ENCODE measurements around the gene OR2T8.

OR2T8 gene

GRCh38 chr1:247919952-247920351, at the start of gene OR2T8:
Gene OR2T8, plus strand, starts transcription at chr1:247920252. Its CDS starts 766 bp downstream, at chr1:247921018.
- no peak for DNase-seq (ENCODE audit: low spot score in 2 of 2)
- Mint-ChIP-seq H3K9me3 (no peaks in the 10 kb centered on the region), H3K4me1 (no peaks in the 10 kb centered on the region), H3K36me3 (no peaks in the 10 kb centered on the region), H3K27me3 (no peaks in the 10 kb centered on the region), H3K27ac (no peak within 1 kb of the TSS), H3K4me3 (no peak within 1 kb of the TSS)
- ATAC-seq (ENCODE audit: low read depth): no peak

GRCh38 chr1:247883346-247883745, 36.7 kb upstream of the OR2T8 start:
- Mint-ChIP-seq H3K4me1 (no peaks in the 10 kb centered on the region), H3K36me3 (no peaks in the 10 kb centered on the region), H3K4me3 (no peak overlapping the region), H3K9me3 (peaks cover under 1% of the 10 kb centered on the region), H3K27me3 (peaks cover 2% of the 10 kb centered on the region), H3K27ac (no peak overlapping the region)
- no peak for DNase-seq (ENCODE audit: low spot score in 2 of 2)
- no peak for ATAC-seq (ENCODE audit: low read depth)

- H3K27me3 Mint-ChIP-seq: no peaks in the 10 kb centered on the region
- ATAC-seq (ENCODE audit: low read depth) (no peak), DNase-seq (ENCODE audit: low spot score in 2 of 2) (no peak)
- no peaks in the 10 kb centered on the region for H3K36me3 Mint-ChIP-seq
- no peak overlapping the region for H3K27ac Mint-ChIP-seq
- no peak overlapping the region for H3K4me3 Mint-ChIP-seq
- H3K9me3 Mint-ChIP-seq: no peaks in the 10 kb centered on the region
- no peaks in the 10 kb centered on the region for H3K4me1 Mint-ChIP-seq
Observed at GRCh38 chr1:247884797-247885413, 35.1 kb upstream of the OR2T8 start.

GRCh38 chr1:247895163-247895637, 24.9 kb upstream of the OR2T8 start, which contains the start of gene OR2W3:
Gene OR2W3, plus strand, starts transcription at chr1:247895587. Its CDS starts 0 bp downstream, at chr1:247895587.
- Mint-ChIP-seq H3K4me1 (no peaks in the 10 kb centered on the region), H3K4me3 (no peak within 1 kb of the TSS), H3K27me3 (peaks cover 1% of the 10 kb centered on the region), H3K36me3 (no peaks in the 10 kb centered on the region), H3K9me3 (peaks cover 3% of the 10 kb centered on the region), H3K27ac (no peak within 1 kb of the TSS)
- DNase-seq (ENCODE audit: low spot score in 2 of 2) (no peak), ATAC-seq (ENCODE audit: low read depth) (no peak)

- no peak for ATAC-seq (ENCODE audit: low read depth)
- Mint-ChIP-seq H3K9me3 (peaks cover 3% of the 10 kb centered on the region), H3K27me3 (peaks cover 1% of the 10 kb centered on the region), H3K4me3 (no peak overlapping the region), H3K36me3 (no peaks in the 10 kb centered on the region), H3K27ac (no peak overlapping the region), H3K4me1 (no peaks in the 10 kb centered on the region)
- no peak for DNase-seq (ENCODE audit: low spot score in 2 of 2)
Observed at GRCh38 chr1:247895976-247896375, 24.1 kb upstream of the OR2T8 start.

- H3K4me3 Mint-ChIP-seq: no peak overlapping the region
- ATAC-seq (ENCODE audit: low read depth) (no peak), DNase-seq (ENCODE audit: low spot score in 2 of 2) (no peak)
- peaks cover 15% of the 10 kb centered on the region for H3K4me1 Mint-ChIP-seq
- H3K27ac Mint-ChIP-seq: no peak overlapping the region
- H3K27me3 Mint-ChIP-seq: peaks cover 3% of the 10 kb centered on the region
- peaks cover 9% of the 10 kb centered on the region for H3K9me3 Mint-ChIP-seq
- peaks cover 4% of the 10 kb centered on the region for H3K36me3 Mint-ChIP-seq
Observed at GRCh38 chr1:247904122-247904521, 15.9 kb upstream of the OR2T8 start.

GRCh38 chr1:247905181-247905580, 14.9 kb upstream of the OR2T8 start:
- Mint-ChIP-seq H3K27me3 (peaks cover 3% of the 10 kb centered on the region), H3K4me1 (peaks cover 15% of the 10 kb centered on the region), H3K36me3 (peaks cover 4% of the 10 kb centered on the region), H3K27ac (no peak overlapping the region), H3K4me3 (no peak overlapping the region), H3K9me3 (peaks cover 9% of the 10 kb centered on the region)
- ATAC-seq (ENCODE audit: low read depth) (no peak), DNase-seq (ENCODE audit: low spot score in 2 of 2) (no peak)

GRCh38 chr1:247905910-247906503, 14.0 kb upstream of the OR2T8 start:
- H3K27ac Mint-ChIP-seq: peak overlapping the region; percentile 51
- peaks cover 4% of the 10 kb centered on the region for H3K36me3 Mint-ChIP-seq
- peaks cover 15% of the 10 kb centered on the region for H3K4me1 Mint-ChIP-seq
- peaks cover 9% of the 10 kb centered on the region for H3K9me3 Mint-ChIP-seq
- peak overlapping the region; percentile 79 for H3K4me3 Mint-ChIP-seq
- peaks cover 3% of the 10 kb centered on the region for H3K27me3 Mint-ChIP-seq
- ATAC-seq (ENCODE audit: low read depth) (peak; percentile 48), DNase-seq (ENCODE audit: low spot score in 2 of 2) (no peak)

- Mint-ChIP-seq H3K4me1 (peaks cover 15% of the 10 kb centered on the region), H3K27ac (peak overlapping the region; percentile 51), H3K9me3 (peaks cover 9% of the 10 kb centered on the region), H3K27me3 (peaks cover 3% of the 10 kb centered on the region), H3K36me3 (peaks cover 4% of the 10 kb centered on the region), H3K4me3 (peak overlapping the region; percentile 79)
- DNase-seq (ENCODE audit: low spot score in 2 of 2) (no peak), ATAC-seq (ENCODE audit: low read depth) (peak; percentile 42)
Observed at GRCh38 chr1:247906504-247907047, 13.5 kb upstream of the OR2T8 start.

GRCh38 chr1:247908766-247909165, 11.3 kb upstream of the OR2T8 start:
- no peak overlapping the region for H3K27ac Mint-ChIP-seq
- peaks cover 6% of the 10 kb centered on the region for H3K9me3 Mint-ChIP-seq
- H3K27me3 Mint-ChIP-seq: peaks cover 3% of the 10 kb centered on the region
- peaks cover 15% of the 10 kb centered on the region for H3K4me1 Mint-ChIP-seq
- DNase-seq (ENCODE audit: low spot score in 2 of 2) (no peak), ATAC-seq (ENCODE audit: low read depth) (no peak)
- H3K4me3 Mint-ChIP-seq: no peak overlapping the region
- H3K36me3 Mint-ChIP-seq: peaks cover 4% of the 10 kb centered on the region

- no peaks in the 10 kb centered on the region for H3K4me1 Mint-ChIP-seq
- no peaks in the 10 kb centered on the region for H3K36me3 Mint-ChIP-seq
- DNase-seq (ENCODE audit: low spot score in 2 of 2): no peak
- no peaks in the 10 kb centered on the region for H3K9me3 Mint-ChIP-seq
- no peak for ATAC-seq (ENCODE audit: low read depth)
- H3K4me3 Mint-ChIP-seq: no peak overlapping the region
- H3K27ac Mint-ChIP-seq: no peak overlapping the region
- H3K27me3 Mint-ChIP-seq: peaks cover 5% of the 10 kb centered on the region
Observed at GRCh38 chr1:247913786-247914185, 6.3 kb upstream of the OR2T8 start.

- Mint-ChIP-seq H3K4me1 (no peaks in the 10 kb centered on the region), H3K36me3 (no peaks in the 10 kb centered on the region), H3K4me3 (no peak overlapping the region), H3K9me3 (no peaks in the 10 kb centered on the region), H3K27ac (no peak overlapping the region), H3K27me3 (peaks cover 2% of the 10 kb centered on the region)
- DNase-seq (ENCODE audit: low spot score in 2 of 2) (no peak), ATAC-seq (ENCODE audit: low read depth) (no peak)
Observed at GRCh38 chr1:247914941-247915662, 5.0 kb upstream of the OR2T8 start.

GRCh38 chr1:247923941-247924340, 3.9 kb downstream of the OR2T8 start:
- no peak for DNase-seq (ENCODE audit: low spot score in 2 of 2)
- Mint-ChIP-seq H3K4me3 (no peak overlapping the region), H3K27me3 (no peaks in the 10 kb centered on the region), H3K27ac (no peak overlapping the region), H3K36me3 (no peaks in the 10 kb centered on the region), H3K9me3 (no peaks in the 10 kb centered on the region), H3K4me1 (no peaks in the 10 kb centered on the region)
- no peak for ATAC-seq (ENCODE audit: low read depth)

- Mint-ChIP-seq H3K27ac (no peak within 1 kb of the TSS), H3K27me3 (no peaks in the 10 kb centered on the region), H3K4me3 (no peak within 1 kb of the TSS), H3K36me3 (no peaks in the 10 kb centered on the region), H3K4me1 (no peaks in the 10 kb centered on the region), H3K9me3 (no peaks in the 10 kb centered on the region)
- ATAC-seq (ENCODE audit: low read depth) (no peak), DNase-seq (ENCODE audit: low spot score in 2 of 2) (no peak)
Observed at GRCh38 chr1:247924868-247925267, 4.8 kb downstream of the OR2T8 start, which contains the start of gene OR2AJ1. Gene OR2AJ1, plus strand, starts transcription at chr1:247924889. Its CDS starts 8,880 bp downstream, at chr1:247933769.
